GM23338 (cell line): ENCODE results near the gene DIP2B. TPM values are rescaled to one million over a fixed set of nuclear protein-coding genes. Genes with fewer than 3 reads are reported as not detected.

ENCODE experiments used
- ATAC-seq: fragments of 200-7000 bp; cut with Tn5 transposase; 3 replicates; pipeline ENCODE4 v1.9.1; 2020
- DNase-seq: peaks from one replicate; pipeline ENCODE4 v3.0.0-alpha.2; 2015; ENCODE audit warnings: low spot score
- H2AFZ ChIP-seq: fragments of 200-600 bp; sonication (generic); 2 replicates; pipeline ENCODE4 v1.8.0; 2016; ENCODE audit warnings: antibody characterized with exemption, mild to moderate bottlenecking, moderate library complexity
- H3F3A ChIP-seq: fragments of 200-600 bp; sonication (generic); replicated peaks from 2 replicates; pipeline ENCODE4 v1.8.0; 2017; ENCODE audit warnings: antibody characterized with exemption, mixed run types, low read depth
- H3K27ac ChIP-seq: fragments of 200-600 bp; sonication (generic); 2 replicates; pipeline ENCODE4 v1.6.1; 2016; ENCODE audit warnings: low read depth
- H3K27me3 ChIP-seq: fragments of 200-600 bp; sonication (generic); 2 replicates; pipeline ENCODE4 v1.8.0; 2016; ENCODE audit warnings: mild to moderate bottlenecking, mixed run types, moderate library complexity; ENCODE audit not compliant: insufficient read depth
- H3K36me3 ChIP-seq: fragments of 200-600 bp; sonication (generic); 2 replicates; pipeline ENCODE4 v1.8.0; 2016; ENCODE audit warnings: mild to moderate bottlenecking; ENCODE audit not compliant: insufficient read depth
- H3K4me1 ChIP-seq: fragments of 200-600 bp; sonication (generic); 2 replicates; pipeline ENCODE4 v1.8.0; 2016; ENCODE audit warnings: mild to moderate bottlenecking, moderate library complexity; ENCODE audit not compliant: insufficient read depth
- H3K4me2 ChIP-seq: fragments of 200-600 bp; sonication (generic); 2 replicates; pipeline ENCODE4 v1.7.1; 2017; ENCODE audit warnings: mixed run types
- H3K4me3 ChIP-seq: fragments of 200-600 bp; sonication (generic); 2 replicates; pipeline ENCODE4 v1.6.1; 2016; ENCODE audit warnings: mixed run types
- H3K79me2 ChIP-seq: fragments of 200-600 bp; sonication (generic); replicated peaks from 2 replicates; pipeline ENCODE4 v1.8.0; 2017; ENCODE audit warnings: mild to moderate bottlenecking; ENCODE audit not compliant: insufficient read depth
- H3K9me2 ChIP-seq: fragments of 200-600 bp; sonication (generic); 2 replicates; pipeline ENCODE4 v1.8.0; 2017; ENCODE audit not compliant: insufficient read depth
- H4K20me1 ChIP-seq: fragments of 200-600 bp; sonication (generic); replicated peaks from 2 replicates; pipeline ENCODE4 v1.8.0; 2017; ENCODE audit warnings: mild to moderate bottlenecking; ENCODE audit not compliant: insufficient read depth
- H3K27ac Mint-ChIP-seq: 2 replicates; pipeline ENCODE4 v1.8.0; 2020; ENCODE audit warnings: inconsistent platforms, mild to moderate bottlenecking, moderate library complexity, mixed read lengths
- H3K27me3 Mint-ChIP-seq: 3 replicates; pipeline ENCODE4 v1.8.0; 2022; ENCODE audit warnings: low read depth, mild to moderate bottlenecking, moderate library complexity, mixed read lengths, inconsistent platforms; ENCODE audit not compliant: insufficient read depth, poor library complexity
- H3K36me3 Mint-ChIP-seq: 3 replicates; pipeline ENCODE4 v1.8.0; 2021; ENCODE audit warnings: low read depth, mild to moderate bottlenecking, inconsistent platforms, moderate library complexity, mixed read lengths
- H3K4me1 Mint-ChIP-seq: 3 replicates; pipeline ENCODE4 v1.8.0; 2020; ENCODE audit warnings: mild to moderate bottlenecking, inconsistent platforms, mixed read lengths
- H3K4me3 Mint-ChIP-seq: 3 replicates; pipeline ENCODE4 v1.8.0; 2021; ENCODE audit warnings: moderate library complexity, mild to moderate bottlenecking, inconsistent platforms, mixed read lengths
- H3K9me3 Mint-ChIP-seq: 3 replicates; pipeline ENCODE4 v1.8.0; 2020; ENCODE audit warnings: moderate library complexity, mild to moderate bottlenecking, inconsistent platforms, mixed read lengths
- CREB1 ChIP-seq: fragments of 250-450 bp; sonication (Bioruptor Pico); IDR thresholded peaks from 2 replicates; pipeline ENCODE4 v1.5.0; 2020; ENCODE audit warnings: low read depth, mild to moderate bottlenecking, moderate library complexity
- EZH2 ChIP-seq: fragments of 200-600 bp; sonication (generic); IDR thresholded peaks from one replicate; pipeline ENCODE4 v1.8.0; 2017; ENCODE audit warnings: antibody characterized with exemption, mild to moderate bottlenecking, low read depth; ENCODE audit not compliant: unreplicated experiment
- EZH2phosphoT487 ChIP-seq: fragments of 200-600 bp; sonication (generic); IDR thresholded peaks from one replicate; pipeline ENCODE4 v1.8.1; 2018; ENCODE audit warnings: antibody characterized with exemption; ENCODE audit not compliant: unreplicated experiment
- JUNB ChIP-seq: IDR thresholded peaks from one replicate; pipeline ENCODE4 v1.6.1; 2016; ENCODE audit warnings: antibody characterized with exemption; ENCODE audit not compliant: unreplicated experiment
- POLR2AphosphoS5 ChIP-seq: IDR thresholded peaks from 2 replicates; pipeline ENCODE4 v1.6.1; 2016; ENCODE audit warnings: antibody characterized with exemption, low read depth
- STAT1 ChIP-seq: IDR thresholded peaks from one replicate; pipeline ENCODE4 v1.6.1; 2016; ENCODE audit warnings: antibody characterized with exemption; ENCODE audit not compliant: unreplicated experiment
- ZNF331 ChIP-seq: fragments of 250-450 bp; sonication (Bioruptor Pico); IDR thresholded peaks from 2 replicates; pipeline ENCODE4 v1.5.0; 2020; ENCODE audit warnings: low read depth, mild to moderate bottlenecking, moderate library complexity
- polyA plus RNA-seq: library from polyadenylated mRNA; unstranded; fragments of >200 nt; fragmentation: Nextera tagmentation; extraction: Ambion mirVana; gene quantifications from 2 replicates; pipeline ENCODE4 v1.2.1, GENCODE V29; 2016
- total RNA-seq: library from RNA; depleted of rRNA; stranded (reverse); fragments of >200 nt; shearing (Covaris generic); gene quantifications from 2 replicates; pipeline ENCODE4 v1.2.3, GENCODE V29; 2014
- TF ChIP-seq, protein P1 (sequence below): fragments of 250-450 bp; sonication (Bioruptor Pico); IDR thresholded peaks from 2 replicates; pipeline ENCODE4 v1.5.0; 2020; ENCODE audit warnings: mild to moderate bottlenecking, moderate library complexity
- TF ChIP-seq, protein P2 (sequence below): IDR thresholded peaks from 2 replicates; pipeline ENCODE4 v1.6.1; 2016; ENCODE audit warnings: antibody characterized with exemption
- TF ChIP-seq, protein P3 (sequence below): IDR thresholded peaks from one replicate; pipeline ENCODE4 v1.6.1; 2018; ENCODE audit warnings: antibody characterized with exemption; ENCODE audit not compliant: unreplicated experiment

DIP2B gene
- total and polyA plus RNA-seq, 2 experiments from 2014 or later, result 8.0 to 36.4 TPM

DNA sequence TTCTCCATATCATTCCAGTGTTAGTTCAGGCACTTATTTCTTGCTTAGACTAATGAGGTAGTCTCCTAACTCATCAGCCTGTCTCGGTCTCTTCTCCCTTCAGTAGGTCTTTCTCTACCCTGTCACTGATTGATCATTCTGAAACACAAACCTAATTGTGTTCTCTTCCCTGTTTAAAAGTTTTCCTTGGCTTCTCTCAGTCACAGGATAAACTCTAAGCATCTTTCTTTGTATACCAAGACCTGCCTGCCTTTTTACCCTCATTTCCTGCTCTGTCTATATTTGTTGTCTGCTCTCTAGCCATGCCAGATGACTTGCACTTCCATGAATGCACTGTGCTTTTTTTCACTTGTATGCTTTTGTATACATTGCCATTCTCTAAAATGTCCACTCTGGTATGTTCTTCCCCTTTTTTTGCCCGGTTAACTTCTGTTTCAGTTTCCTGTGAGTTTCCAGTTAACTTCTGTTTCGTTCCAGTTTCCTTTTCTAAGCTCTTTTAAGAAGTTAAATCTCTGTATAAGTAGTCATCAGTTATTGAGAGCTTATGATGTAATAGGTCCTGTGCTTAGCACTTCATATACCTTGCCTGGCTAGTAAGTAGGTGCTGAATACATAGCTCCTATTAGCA lies 12.8 kb downstream of the DIP2B start (continued):
- TF ChIP-seq, protein P1, sequence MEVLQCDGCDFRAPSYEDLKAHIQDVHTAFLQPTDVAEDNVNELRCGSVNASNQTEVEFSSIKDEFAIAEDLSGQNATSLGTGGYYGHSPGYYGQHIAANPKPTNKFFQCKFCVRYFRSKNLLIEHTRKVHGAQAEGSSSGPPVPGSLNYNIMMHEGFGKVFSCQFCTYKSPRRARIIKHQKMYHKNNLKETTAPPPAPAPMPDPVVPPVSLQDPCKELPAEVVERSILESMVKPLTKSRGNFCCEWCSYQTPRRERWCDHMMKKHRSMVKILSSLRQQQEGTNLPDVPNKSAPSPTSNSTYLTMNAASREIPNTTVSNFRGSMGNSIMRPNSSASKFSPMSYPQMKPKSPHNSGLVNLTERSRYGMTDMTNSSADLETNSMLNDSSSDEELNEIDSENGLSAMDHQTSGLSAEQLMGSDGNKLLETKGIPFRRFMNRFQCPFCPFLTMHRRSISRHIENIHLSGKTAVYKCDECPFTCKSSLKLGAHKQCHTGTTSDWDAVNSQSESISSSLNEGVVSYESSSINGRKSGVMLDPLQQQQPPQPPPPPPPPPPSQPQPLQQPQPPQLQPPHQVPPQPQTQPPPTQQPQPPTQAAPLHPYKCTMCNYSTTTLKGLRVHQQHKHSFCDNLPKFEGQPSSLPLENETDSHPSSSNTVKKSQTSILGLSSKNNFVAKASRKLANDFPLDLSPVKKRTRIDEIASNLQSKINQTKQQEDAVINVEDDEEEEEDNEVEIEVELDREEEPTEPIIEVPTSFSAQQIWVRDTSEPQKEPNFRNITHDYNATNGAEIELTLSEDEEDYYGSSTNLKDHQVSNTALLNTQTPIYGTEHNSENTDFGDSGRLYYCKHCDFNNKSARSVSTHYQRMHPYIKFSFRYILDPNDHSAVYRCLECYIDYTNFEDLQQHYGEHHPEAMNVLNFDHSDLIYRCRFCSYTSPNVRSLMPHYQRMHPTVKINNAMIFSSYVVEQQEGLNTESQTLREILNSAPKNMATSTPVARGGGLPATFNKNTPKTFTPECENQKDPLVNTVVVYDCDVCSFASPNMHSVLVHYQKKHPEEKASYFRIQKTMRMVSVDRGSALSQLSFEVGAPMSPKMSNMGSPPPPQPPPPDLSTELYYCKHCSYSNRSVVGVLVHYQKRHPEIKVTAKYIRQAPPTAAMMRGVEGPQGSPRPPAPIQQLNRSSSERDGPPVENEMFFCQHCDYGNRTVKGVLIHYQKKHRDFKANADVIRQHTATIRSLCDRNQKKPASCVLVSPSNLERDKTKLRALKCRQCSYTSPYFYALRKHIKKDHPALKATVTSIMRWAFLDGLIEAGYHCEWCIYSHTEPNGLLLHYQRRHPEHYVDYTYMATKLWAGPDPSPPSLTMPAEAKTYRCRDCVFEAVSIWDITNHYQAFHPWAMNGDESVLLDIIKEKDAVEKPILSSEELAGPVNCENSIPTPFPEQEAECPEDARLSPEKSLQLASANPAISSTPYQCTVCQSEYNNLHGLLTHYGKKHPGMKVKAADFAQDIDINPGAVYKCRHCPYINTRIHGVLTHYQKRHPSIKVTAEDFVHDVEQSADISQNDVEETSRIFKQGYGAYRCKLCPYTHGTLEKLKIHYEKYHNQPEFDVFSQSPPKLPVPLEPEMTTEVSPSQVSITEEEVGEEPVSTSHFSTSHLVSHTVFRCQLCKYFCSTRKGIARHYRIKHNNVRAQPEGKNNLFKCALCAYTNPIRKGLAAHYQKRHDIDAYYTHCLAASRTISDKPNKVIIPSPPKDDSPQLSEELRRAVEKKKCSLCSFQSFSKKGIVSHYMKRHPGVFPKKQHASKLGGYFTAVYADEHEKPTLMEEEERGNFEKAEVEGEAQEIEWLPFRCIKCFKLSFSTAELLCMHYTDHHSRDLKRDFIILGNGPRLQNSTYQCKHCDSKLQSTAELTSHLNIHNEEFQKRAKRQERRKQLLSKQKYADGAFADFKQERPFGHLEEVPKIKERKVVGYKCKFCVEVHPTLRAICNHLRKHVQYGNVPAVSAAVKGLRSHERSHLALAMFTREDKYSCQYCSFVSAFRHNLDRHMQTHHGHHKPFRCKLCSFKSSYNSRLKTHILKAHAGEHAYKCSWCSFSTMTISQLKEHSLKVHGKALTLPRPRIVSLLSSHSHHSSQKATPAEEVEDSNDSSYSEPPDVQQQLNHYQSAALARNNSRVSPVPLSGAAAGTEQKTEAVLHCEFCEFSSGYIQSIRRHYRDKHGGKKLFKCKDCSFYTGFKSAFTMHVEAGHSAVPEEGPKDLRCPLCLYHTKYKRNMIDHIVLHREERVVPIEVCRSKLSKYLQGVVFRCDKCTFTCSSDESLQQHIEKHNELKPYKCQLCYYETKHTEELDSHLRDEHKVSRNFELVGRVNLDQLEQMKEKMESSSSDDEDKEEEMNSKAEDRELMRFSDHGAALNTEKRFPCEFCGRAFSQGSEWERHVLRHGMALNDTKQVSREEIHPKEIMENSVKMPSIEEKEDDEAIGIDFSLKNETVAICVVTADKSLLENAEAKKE, result no peak
- TF ChIP-seq JUNB, result no peak
- no peak for TF ChIP-seq ZNF331
- TF ChIP-seq STAT1, result no peak
- no peak for TF ChIP-seq CREB1 (CRISPR knock-in tag)
- TF ChIP-seq EZH2phosphoT487, result no peak

DNA sequence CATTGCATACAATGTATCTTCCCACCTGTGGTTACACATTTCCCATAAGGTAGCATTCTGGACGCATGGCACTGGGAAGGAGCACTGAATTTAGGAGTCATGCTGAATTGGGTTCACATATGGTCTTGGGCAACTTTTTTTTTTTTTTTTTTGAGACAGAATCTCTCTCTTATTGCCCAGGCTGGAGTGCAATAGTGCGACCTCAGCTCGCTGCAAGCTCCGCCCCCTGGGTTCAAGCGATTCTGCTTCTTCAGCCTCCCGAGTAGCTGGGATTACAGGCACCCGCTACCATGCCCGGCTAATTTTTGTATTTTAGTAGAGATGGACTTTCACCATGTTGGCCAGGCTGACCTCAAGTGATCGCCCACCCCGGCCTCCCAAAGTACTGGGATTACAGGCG lies 13.3 kb downstream of the DIP2B start:
- H3K4me1 ChIP-seq, result peaks cover 7% of the 10 kb centered on the region; the same call in 1 of the 2 replicates
- no peak for TF ChIP-seq EZH2phosphoT487
- no peak for TF ChIP-seq CREB1 (CRISPR knock-in tag)
- TF ChIP-seq, protein P2, sequence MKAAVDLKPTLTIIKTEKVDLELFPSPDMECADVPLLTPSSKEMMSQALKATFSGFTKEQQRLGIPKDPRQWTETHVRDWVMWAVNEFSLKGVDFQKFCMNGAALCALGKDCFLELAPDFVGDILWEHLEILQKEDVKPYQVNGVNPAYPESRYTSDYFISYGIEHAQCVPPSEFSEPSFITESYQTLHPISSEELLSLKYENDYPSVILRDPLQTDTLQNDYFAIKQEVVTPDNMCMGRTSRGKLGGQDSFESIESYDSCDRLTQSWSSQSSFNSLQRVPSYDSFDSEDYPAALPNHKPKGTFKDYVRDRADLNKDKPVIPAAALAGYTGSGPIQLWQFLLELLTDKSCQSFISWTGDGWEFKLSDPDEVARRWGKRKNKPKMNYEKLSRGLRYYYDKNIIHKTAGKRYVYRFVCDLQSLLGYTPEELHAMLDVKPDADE, result no peak
- TF ChIP-seq, protein P3, sequence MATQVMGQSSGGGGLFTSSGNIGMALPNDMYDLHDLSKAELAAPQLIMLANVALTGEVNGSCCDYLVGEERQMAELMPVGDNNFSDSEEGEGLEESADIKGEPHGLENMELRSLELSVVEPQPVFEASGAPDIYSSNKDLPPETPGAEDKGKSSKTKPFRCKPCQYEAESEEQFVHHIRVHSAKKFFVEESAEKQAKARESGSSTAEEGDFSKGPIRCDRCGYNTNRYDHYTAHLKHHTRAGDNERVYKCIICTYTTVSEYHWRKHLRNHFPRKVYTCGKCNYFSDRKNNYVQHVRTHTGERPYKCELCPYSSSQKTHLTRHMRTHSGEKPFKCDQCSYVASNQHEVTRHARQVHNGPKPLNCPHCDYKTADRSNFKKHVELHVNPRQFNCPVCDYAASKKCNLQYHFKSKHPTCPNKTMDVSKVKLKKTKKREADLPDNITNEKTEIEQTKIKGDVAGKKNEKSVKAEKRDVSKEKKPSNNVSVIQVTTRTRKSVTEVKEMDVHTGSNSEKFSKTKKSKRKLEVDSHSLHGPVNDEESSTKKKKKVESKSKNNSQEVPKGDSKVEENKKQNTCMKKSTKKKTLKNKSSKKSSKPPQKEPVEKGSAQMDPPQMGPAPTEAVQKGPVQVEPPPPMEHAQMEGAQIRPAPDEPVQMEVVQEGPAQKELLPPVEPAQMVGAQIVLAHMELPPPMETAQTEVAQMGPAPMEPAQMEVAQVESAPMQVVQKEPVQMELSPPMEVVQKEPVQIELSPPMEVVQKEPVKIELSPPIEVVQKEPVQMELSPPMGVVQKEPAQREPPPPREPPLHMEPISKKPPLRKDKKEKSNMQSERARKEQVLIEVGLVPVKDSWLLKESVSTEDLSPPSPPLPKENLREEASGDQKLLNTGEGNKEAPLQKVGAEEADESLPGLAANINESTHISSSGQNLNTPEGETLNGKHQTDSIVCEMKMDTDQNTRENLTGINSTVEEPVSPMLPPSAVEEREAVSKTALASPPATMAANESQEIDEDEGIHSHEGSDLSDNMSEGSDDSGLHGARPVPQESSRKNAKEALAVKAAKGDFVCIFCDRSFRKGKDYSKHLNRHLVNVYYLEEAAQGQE, result no peak
- no peak for TF ChIP-seq EZH2
- no peak for TF ChIP-seq POLR2AphosphoS5

More for the DNA sequence above, 13.3 kb downstream of the DIP2B start:
- Histone ChIP-seq H3K27me3 (no peaks in the 10 kb centered on the region), H3K4me2 (no peak overlapping the region), H3F3A (no peaks in the 10 kb centered on the region), H3K9me2 (peaks cover 5% of the 10 kb centered on the region; the same call in 1 of the 2 replicates), H3K79me2 (peaks cover 97% of the 10 kb centered on the region), H3K4me3 (no peak overlapping the region), H3K36me3 (no peaks in the 10 kb centered on the region), H3K27ac (no peak overlapping the region), H4K20me1 (peaks cover 24% of the 10 kb centered on the region), H2AFZ (no peak overlapping the region)
- DNase-seq, result no peak
- peaks cover 6% of the 10 kb centered on the region for H3K36me3 Mint-ChIP-seq
- no peak for ATAC-seq
- peaks cover 2% of the 10 kb centered on the region; the same call in 1 of the 3 replicates for H3K4me1 Mint-ChIP-seq
- H3K9me3 Mint-ChIP-seq, result no peaks in the 10 kb centered on the region
- H3K27ac Mint-ChIP-seq, result no peak overlapping the region
- no peak overlapping the region for H3K4me3 Mint-ChIP-seq
- H3K27me3 Mint-ChIP-seq, result no peaks in the 10 kb centered on the region
